DMS 273 (cell line): ENCODE measurements around the gene GABRR3.

Source experiments
- DNase-seq: peaks from one replicate; lab custom pipeline; 2025; ENCODE audit not compliant: unreplicated experiment; lab: John Stamatoyannopoulos, UW

GABRR3 gene

DNA sequence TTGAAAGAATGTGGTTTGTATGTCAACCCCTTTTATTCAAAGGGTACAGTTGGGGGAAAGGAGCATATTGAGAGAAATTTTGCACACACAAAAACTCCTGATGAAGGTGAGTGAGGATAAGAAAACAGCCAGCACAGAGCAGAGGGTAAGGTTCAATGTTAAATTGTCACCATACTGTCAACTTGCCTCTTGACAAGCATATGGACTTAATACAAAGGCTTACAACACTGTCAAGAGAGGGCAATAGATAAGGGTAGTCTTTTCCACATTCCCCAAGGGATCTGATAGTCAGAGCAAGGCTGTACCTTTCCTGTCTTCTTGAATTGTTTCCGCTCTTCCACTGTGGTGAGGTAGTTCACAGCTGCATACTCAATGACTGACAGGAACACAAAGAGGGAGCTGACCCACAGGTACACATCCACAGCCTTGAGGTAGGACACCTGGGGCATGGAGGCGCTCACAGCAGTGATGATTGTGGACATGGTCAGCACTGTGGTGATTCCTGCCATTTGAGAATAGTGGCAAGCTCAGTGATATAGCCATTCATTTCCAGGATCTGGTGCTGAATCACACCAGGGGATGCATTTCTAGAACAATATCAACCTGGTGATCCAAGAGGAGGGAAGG is 42.5 kb downstream of the GABRR3 start:
- no peak for DNase-seq

DNA sequence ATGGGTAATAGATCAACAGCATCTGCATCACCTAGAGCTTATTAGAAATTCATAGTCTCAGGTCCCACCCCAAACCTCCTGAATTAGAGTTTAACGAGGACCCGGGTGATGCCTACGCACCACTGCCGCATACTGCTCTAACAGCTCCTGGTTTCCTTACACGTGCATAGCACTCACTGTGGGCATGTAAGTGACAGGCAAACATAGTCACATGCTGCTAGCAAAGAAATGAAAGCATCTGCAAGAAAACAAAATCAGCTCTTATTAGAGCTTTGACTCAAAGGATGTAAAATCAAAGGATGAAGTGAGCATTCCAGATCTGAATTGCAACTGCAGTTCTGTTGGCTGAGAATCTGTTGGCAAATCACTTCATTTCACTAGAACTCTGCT is 43.8 kb downstream of the GABRR3 start:
- DNase-seq = no peak

DNA sequence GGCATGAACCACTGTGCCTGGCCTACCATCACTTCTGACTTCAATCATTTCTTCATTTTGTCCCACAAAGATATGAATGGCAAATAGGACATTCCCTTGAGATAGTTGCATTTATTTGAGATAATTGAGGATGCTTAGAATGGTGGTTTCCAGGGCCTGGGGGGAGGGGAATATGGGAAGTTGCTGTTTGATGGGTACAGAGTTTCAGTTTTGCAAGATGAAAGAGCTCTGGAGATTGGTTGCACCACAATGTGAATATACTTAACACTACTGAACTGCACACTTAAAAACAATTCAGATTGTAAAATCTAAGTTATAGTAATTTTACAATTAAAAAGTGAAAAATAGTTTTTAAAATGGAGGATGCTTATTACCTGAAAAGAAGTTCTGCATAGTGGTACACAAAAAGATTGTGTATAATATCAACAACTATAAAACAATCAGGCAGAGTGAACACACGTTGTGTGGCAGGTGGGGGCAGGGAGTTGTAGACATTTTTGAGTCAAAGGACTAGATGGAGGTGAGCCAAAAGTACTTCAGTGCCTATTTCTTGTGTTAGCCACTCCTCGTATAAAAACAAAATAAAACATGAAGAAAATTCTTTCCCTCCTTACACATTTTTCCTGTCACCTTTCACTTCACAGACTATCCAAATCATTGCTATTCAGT is 44.4 kb downstream of the GABRR3 start:
- DNase-seq = no peak

DNA sequence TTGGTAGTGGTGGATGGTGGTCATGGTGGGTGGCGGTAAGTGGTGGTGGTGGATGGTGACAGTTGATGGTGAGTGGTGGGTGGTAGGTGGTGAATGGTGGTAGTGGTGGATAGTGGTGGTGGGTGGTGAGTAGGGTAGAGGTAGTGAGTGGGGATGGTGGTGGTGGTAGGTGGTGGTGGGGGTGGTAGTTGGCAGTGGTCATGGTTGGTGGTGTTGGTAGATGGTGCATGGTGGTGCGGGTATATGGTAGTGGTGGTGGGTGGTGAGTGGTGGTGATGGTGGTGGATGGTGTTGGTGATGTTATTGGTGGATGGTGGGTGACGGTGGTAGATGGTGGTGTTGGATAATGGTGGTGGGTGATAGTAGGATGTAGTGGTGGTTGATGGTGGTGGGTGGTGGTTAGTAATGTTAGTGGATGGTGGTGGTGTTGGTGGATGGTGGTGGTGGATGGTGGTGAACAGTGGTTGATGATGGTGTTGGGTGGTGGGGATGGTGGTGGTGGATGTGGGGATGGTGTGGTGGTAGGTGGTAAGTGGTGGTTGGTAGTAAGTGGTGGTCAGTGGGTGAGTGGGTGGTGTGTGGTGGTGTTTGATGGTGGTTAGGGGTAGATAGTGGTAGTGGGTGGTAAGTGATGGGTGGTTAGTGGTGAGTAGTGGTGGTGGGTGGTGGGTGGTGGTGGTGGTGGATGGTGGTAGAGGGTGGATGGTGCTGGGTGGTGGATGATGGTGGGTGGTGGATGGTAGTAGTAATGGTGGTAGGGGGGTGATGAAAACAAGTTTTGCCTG is 46.1 kb downstream of the GABRR3 start:
- DNase-seq = no peak

DNA sequence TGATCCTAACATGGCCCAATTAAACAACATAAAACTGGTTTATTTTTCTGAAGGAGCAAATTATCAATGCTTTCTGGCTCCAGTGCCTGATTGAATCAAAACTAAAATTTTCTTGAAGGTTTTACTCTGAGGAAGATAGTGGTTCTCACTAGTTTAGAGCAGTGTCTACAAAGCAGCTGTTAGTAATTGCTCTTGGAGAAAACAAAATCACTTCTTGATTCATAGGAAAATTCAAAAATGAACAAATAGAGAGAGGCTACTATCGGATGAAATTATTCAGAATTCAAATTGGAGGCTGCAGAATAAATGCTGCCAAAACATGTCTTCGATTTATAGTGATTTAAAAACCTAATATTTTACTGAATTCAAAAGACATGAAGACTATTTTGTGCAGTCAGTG is 47.8 kb downstream of the GABRR3 start:
- DNase-seq = no peak

DNA sequence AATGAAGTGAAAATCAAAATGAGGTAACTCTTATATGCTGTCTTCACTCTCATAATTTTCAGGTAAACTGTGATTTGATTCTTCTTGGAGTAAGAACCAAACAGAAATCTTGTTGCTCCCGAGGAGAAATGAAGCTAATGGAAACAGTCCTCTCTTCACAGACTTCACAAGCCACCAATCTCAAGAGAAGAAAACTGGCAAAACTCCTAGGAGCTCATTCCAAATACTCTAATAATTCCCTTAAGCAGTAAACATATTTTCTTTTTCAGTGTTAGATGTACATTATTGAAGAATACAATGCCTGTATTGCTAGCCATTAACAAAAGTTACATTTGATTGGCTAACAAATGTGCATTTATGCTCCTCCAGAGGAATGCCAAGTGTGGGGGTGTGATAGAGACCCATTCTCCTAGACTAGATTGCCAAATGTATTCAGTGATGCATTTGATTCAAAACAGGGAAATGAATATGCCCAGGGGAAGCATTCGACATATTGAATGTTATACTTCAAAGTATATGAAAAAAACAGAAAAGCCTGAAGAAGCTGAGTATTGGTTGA is 51.1 kb downstream of the GABRR3 start:
- peak; percentile 41 for DNase-seq

DNA sequence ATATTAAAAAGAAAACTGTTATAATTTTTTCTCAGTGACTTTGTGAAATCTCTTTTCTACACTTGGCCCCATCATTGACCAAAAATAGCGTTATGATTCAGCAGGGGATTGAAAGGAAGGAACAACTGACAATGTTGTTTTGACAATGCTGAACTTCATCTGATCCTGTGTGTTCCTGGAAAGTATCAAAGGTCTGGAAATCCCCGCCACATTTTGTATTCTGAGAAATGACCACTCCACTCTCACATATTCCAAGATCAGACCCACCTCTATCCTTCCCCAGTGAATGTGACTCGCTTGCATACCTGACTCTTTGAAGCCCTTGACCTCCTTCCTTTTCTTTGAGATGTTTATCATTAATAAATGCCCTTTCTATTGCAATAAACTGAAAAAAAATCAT is 53.2 kb downstream of the GABRR3 start:
- DNase-seq = no peak

DNA sequence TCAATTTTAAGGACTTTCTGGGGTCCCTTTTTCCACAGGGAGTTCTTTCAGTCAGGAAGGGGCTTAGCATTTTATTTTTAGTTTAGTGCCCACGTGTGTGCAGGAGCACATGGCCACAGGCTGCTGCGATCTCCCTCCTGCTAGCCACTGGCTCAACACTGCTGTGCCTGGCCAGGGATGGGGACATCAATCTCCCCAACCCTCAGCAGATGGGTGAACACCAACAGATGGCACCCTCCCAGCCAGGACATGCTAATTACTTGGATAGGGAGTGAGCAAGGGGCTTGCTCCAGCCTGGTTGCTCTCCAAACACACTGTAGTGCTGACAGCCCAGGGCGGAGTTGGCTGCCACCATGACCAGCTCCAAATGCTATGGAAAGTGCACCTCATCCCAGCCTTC is 55.5 kb downstream of the GABRR3 start:
- peak; percentile 99 for DNase-seq

DNA sequence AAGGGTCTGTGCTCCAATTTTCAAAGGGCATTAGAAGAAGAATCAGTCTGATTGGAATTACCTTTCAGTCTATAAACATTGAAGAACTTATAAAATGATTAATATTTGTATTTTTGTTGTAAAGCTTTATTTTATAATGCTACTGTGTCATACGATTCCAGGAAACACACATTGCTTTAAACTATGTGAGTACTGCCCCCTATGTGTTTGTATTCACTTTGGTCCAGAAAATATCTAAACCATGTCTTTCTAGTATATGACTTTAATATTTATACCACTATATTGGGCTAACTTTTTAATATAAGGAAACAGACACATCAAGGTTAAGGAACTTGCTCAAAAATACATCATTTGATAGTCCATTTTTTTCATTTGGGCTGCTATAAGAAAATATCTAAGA is 59.6 kb downstream of the GABRR3 start:
- DNase-seq = peak; percentile 21

DNA sequence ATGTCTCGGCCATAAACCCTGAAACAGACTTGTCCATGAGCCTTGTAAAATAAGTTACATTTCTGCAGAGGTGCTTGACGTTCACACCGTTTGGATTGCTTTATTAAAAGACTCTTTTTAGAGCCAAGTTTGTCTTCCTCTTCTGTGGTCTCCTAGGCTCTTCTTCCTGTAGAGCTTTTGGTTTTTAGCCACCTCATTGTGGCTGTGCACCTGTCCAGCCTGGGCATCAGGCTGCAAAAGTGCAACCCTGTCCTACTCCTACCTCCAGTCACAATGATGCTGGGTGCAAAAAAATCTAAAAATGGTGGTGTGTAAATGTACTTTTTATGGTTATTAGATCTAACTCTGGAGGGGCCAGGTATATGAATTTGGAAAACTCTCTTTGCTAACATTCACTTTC is 60.1 kb downstream of the GABRR3 start:
- no peak for DNase-seq

DNA sequence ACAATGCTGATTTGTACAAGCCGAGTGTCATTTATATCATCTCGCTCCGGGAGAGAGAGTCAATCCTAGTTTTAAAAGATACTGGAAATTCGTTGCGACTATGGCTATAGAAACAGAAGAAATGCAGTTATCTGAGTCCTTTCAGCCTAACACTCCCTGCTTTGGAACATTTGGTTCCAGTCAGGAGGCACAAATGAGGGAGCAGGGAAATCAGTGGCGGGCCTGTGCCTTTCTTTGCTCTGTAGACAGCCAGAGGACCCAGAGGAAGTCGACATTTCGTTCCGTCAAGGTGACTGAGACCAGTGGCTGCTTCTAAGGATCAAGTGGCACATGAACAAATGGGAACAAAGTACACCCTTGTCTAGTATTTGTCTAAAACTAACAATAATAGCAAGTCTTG is 62.1 kb downstream of the GABRR3 start:
- DNase-seq = no peak

DNA sequence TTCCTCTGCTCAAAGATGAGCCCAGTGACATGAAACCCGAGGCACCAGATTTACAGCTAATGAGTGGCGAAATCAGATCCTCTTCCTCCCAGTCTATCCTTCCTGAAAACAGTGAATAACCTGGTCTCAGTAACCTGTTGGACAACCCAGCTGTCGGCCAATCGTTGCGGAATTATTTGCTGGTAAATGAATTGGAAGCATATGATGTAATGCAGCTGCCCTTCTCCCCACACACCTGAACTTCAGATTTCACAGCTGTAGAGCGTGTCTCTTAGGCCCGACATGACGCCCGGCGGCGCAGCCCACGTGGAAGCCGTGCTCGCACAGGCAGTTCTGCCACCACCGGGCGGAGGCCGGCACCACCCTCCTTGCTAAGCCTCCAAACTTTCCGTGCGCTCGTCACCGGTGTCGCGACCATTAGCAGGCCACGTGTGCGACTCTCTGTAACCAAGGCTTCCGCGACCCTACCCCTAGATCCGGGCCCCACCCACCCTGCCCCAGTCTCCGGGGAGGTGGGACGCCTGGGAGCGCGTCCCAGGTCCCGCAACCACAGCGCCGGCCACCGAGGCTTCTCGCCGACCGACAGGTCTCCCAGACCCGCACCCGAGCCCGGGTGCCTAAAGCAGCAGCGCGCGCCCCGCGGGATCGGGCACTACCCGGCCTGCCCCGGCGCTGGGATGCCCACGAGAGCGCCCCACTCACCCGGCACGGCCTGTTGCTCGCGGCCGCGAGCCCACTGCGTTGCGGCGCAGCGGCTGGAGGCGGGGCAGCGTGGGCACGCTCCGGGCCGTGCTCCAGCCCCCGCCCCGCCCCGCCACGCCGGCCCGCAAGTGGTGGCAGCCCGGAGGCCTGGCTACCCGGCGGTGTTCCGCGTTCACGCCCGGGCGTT is 63.2 kb downstream of the GABRR3 start, which contains the start of gene RIOX2:
Gene RIOX2 (minus strand): TSS at position 753 of the 889 bp plus-strand sequence. CDS start 4,838 bp downstream, outside the sequence.
- DNase-seq = peak; percentile 93

DNA sequence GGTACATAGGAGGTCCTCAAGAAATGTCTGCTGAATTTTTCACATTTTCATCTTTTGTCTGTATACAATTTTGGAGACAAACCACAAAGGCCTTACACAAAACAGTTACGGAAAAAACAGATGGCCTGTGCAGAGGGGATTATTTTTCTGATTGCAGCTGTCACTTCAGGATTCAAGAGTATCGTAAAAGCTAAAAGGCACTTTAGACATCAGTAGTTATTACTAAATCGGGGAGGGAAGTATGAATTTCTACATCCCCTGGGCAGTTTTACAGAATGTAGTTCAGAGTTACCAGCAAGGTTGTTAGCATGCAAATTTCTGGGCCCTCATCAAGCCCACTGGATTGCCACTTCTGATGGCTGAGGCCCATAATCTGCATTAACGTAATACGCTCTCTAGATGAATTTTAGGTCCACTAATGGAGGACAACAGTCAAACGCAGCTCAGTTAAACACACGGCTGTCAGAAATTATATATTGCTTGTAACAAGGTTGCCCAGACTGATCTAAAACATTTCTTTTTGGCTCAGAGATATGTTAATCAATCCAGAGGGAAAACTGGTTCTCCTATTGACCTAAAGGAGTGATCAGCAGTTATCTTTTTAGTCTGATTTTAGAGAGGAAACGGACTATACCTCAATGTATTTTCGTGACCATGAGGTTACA is 64.0 kb downstream of the GABRR3 start:
- peak; percentile 71 for DNase-seq

DNA sequence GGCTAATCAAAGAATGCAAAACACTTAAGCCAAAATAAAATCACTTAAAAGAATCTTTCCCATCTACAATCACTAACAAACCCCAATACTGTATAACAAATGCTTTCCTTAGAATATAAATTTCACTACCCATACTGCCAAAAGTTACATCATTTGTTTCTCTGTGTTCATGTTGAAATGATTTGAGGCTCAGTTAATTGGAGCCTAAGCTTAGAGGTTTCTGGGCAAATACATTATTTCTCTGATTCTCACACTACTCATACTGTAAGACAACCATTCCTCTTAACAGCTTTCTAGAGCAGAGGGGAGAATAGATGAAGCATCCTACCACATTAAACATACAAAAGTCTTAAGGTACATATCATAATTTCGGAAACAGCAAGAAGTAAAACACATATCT is 65.0 kb downstream of the GABRR3 start:
- peak; percentile 39 for DNase-seq

DNA sequence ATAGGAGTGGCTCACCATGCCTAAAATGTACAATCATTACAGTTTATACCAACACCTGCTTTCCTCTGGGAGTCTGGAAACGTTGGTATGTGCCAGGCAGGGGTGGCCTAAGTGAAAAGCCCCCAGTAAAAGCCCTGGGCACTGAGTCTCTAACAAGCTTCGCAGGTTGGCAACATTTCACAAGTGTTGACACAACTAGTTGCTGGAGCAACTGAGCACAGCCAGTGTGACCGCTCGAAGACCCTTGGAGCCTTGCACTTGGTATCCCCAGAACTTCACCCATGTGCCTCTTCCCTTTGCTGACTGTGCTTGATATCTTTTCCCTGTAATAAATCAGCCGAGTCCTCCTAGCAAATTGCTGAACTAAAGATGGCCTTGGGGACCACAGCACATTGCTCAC is 65.6 kb downstream of the GABRR3 start:
- DNase-seq = peak; percentile 55

DNA sequence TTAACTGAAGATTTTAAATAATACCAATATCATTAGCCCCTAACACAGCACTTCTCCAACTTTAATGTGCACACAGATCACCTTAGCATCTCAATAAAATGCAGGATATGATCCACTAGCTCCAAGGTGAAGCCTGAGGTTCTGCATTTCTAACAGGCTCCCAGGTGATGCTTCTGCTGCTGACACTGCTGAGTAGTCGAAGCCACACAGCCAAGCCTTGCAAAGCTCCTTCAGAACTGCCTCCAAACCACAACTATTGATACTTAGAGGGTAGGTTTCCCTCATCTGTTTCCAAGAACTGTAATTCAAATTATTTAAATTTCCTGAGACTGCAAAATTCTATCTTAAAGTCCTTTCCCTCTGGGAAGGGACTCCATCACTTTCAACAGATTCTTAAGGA is 66.7 kb downstream of the GABRR3 start:
- no peak for DNase-seq

DNA sequence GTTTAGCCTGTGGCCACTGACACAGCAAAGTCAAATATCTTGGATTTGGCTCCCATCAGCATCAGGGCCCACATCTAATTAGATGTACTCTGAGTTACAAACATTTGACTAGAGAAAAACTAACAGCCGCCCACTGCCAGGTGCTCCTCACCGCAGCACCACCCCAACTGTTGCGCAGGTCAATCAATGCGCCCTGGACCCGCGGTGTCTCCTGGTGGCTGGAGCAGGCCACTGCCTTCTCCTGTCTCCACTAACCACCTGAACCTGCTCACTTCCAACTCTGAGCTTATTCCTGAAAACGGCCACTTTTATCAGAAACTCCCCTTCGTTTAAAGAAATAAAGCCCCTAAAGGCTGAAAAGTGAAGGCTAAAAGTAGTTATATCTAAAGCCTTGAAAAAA is 67.1 kb downstream of the GABRR3 start:
- DNase-seq = peak; percentile 63

DNA sequence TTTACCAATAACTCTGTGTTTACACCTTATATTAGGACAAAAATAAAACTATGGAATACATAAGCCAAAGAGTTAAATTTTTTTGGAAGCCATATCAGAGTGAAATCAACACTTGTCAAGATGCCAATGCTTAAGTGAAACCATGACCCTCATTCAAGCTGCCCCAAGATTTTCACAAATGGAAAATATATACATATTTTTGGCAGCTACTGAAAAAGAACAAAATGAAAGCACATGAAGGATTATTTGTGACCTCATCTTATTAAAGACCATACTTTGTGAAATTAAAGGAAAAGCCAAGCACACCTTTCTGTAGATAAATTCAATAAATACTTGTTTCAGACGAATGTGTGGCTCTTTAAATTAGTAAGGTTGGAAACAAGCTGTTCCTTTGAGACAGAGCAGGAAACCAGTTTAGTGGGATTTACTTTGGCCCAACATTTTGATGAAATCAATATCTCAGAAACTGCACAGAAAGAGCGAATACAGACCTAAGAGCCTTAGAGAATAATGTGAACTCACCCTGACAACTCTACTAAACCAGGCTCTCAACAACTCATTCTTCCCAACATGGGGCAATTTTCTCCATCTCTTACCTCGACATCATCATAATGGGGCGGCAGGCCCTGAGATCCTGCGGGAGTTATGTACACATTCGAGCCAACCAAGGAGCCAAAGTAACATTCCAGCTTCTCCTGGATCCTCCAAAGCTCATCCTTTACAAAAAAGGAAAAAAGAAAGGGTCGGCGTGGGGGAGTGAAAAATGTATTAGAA is 73.9 kb downstream of the GABRR3 start:
- peak; percentile 53 for DNase-seq

DNA sequence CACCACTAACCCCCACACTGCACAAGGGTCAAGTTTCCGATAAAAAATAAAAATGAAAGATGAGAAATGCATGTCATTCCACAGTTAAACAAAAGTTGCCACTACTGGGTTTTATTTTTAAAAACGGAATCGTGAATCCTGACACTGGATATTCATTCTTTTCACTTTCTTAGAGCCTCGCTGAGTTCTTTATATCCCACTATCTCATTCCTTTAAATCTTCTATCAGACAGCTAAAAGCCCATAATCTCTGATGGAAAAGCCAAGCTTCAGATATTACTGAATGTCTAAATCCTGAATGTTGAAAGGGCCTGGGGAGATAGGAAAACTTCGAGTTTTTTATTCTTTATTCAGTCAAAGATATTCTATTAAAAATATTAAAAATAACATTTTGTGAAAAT is 74.6 kb downstream of the GABRR3 start:
- no peak for DNase-seq

DNA sequence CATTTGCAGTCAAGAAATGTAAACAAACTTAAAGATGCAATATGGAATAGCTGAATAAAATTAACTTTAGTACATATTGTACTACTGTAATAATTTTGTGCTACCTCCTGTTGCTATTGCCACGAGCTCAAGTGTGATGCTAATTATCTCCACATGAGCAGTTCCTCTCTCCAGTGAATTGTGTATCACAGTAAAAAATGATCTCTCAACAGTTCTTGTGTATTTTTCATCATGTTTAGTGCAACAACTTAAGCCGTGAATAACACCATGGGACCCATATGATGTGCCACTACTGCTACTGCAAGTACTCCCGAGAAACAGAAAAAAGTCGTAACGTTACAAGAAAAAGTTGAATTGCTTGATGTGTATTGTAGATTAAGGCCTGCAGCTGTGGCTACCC is 75.2 kb downstream of the GABRR3 start:
- peak; percentile 37 for DNase-seq
